GM23338 (cell line): ENCODE measurements around the gene GPR152. TPM values are rescaled to one million over a fixed set of nuclear protein-coding genes. Genes with fewer than 3 reads are reported as not detected.

Experiments
- ATAC-seq: fragments of 200-7000 bp; cut with Tn5 transposase; 3 replicates; pipeline ENCODE4 v1.9.1; 2020
- DNase-seq: peaks from one replicate; pipeline ENCODE4 v3.0.0-alpha.2; 2015; ENCODE audit warnings: low spot score
- H2AFZ ChIP-seq: fragments of 200-600 bp; sonication (generic); 2 replicates; pipeline ENCODE4 v1.8.0; 2016; ENCODE audit warnings: antibody characterized with exemption, mild to moderate bottlenecking, moderate library complexity
- H3F3A ChIP-seq: fragments of 200-600 bp; sonication (generic); replicated peaks from 2 replicates; pipeline ENCODE4 v1.8.0; 2017; ENCODE audit warnings: antibody characterized with exemption, mixed run types, low read depth
- H3K27ac ChIP-seq: fragments of 200-600 bp; sonication (generic); 2 replicates; pipeline ENCODE4 v1.6.1; 2016; ENCODE audit warnings: low read depth
- H3K27me3 ChIP-seq: fragments of 200-600 bp; sonication (generic); 2 replicates; pipeline ENCODE4 v1.8.0; 2016; ENCODE audit warnings: mild to moderate bottlenecking, mixed run types, moderate library complexity; ENCODE audit not compliant: insufficient read depth
- H3K36me3 ChIP-seq: fragments of 200-600 bp; sonication (generic); 2 replicates; pipeline ENCODE4 v1.8.0; 2016; ENCODE audit warnings: mild to moderate bottlenecking; ENCODE audit not compliant: insufficient read depth
- H3K4me1 ChIP-seq: fragments of 200-600 bp; sonication (generic); 2 replicates; pipeline ENCODE4 v1.8.0; 2016; ENCODE audit warnings: mild to moderate bottlenecking, moderate library complexity; ENCODE audit not compliant: insufficient read depth
- H3K4me2 ChIP-seq: fragments of 200-600 bp; sonication (generic); 2 replicates; pipeline ENCODE4 v1.7.1; 2017; ENCODE audit warnings: mixed run types
- H3K4me3 ChIP-seq: fragments of 200-600 bp; sonication (generic); 2 replicates; pipeline ENCODE4 v1.6.1; 2016; ENCODE audit warnings: mixed run types
- H3K79me2 ChIP-seq: fragments of 200-600 bp; sonication (generic); replicated peaks from 2 replicates; pipeline ENCODE4 v1.8.0; 2017; ENCODE audit warnings: mild to moderate bottlenecking; ENCODE audit not compliant: insufficient read depth
- H3K9me2 ChIP-seq: fragments of 200-600 bp; sonication (generic); 2 replicates; pipeline ENCODE4 v1.8.0; 2017; ENCODE audit not compliant: insufficient read depth
- H4K20me1 ChIP-seq: fragments of 200-600 bp; sonication (generic); replicated peaks from 2 replicates; pipeline ENCODE4 v1.8.0; 2017; ENCODE audit warnings: mild to moderate bottlenecking; ENCODE audit not compliant: insufficient read depth
- H3K27ac Mint-ChIP-seq: 2 replicates; pipeline ENCODE4 v1.8.0; 2020; ENCODE audit warnings: inconsistent platforms, mild to moderate bottlenecking, moderate library complexity, mixed read lengths
- H3K27me3 Mint-ChIP-seq: 3 replicates; pipeline ENCODE4 v1.8.0; 2022; ENCODE audit warnings: low read depth, mild to moderate bottlenecking, moderate library complexity, mixed read lengths, inconsistent platforms; ENCODE audit not compliant: insufficient read depth, poor library complexity
- H3K36me3 Mint-ChIP-seq: 3 replicates; pipeline ENCODE4 v1.8.0; 2021; ENCODE audit warnings: low read depth, mild to moderate bottlenecking, inconsistent platforms, moderate library complexity, mixed read lengths
- H3K4me1 Mint-ChIP-seq: 3 replicates; pipeline ENCODE4 v1.8.0; 2020; ENCODE audit warnings: mild to moderate bottlenecking, inconsistent platforms, mixed read lengths
- H3K4me3 Mint-ChIP-seq: 3 replicates; pipeline ENCODE4 v1.8.0; 2021; ENCODE audit warnings: moderate library complexity, mild to moderate bottlenecking, inconsistent platforms, mixed read lengths
- H3K9me3 Mint-ChIP-seq: 3 replicates; pipeline ENCODE4 v1.8.0; 2020; ENCODE audit warnings: moderate library complexity, mild to moderate bottlenecking, inconsistent platforms, mixed read lengths
- CREB1 ChIP-seq: fragments of 250-450 bp; sonication (Bioruptor Pico); IDR thresholded peaks from 2 replicates; pipeline ENCODE4 v1.5.0; 2020; ENCODE audit warnings: low read depth, mild to moderate bottlenecking, moderate library complexity
- ETS1 ChIP-seq: IDR thresholded peaks from 2 replicates; pipeline ENCODE4 v1.6.1; 2016; ENCODE audit warnings: antibody characterized with exemption
- EZH2phosphoT487 ChIP-seq: fragments of 200-600 bp; sonication (generic); IDR thresholded peaks from one replicate; pipeline ENCODE4 v1.8.1; 2018; ENCODE audit warnings: antibody characterized with exemption; ENCODE audit not compliant: unreplicated experiment
- POLR2AphosphoS5 ChIP-seq: IDR thresholded peaks from 2 replicates; pipeline ENCODE4 v1.6.1; 2016; ENCODE audit warnings: antibody characterized with exemption, low read depth
- ZNF114 ChIP-seq: fragments of 250-450 bp; sonication (Bioruptor Pico); IDR thresholded peaks from 2 replicates; pipeline ENCODE4 v1.5.0; 2020; ENCODE audit warnings: mild to moderate bottlenecking, moderate library complexity
- ZNF462 ChIP-seq: fragments of 250-450 bp; sonication (Bioruptor Pico); IDR thresholded peaks from 2 replicates; pipeline ENCODE4 v1.5.0; 2020; ENCODE audit warnings: mild to moderate bottlenecking, moderate library complexity
- polyA plus RNA-seq: library from polyadenylated mRNA; unstranded; fragments of >200 nt; fragmentation: Nextera tagmentation; extraction: Ambion mirVana; gene quantifications from 2 replicates; pipeline ENCODE4 v1.2.1, GENCODE V29; 2016
- total RNA-seq: library from RNA; depleted of rRNA; stranded (reverse); fragments of >200 nt; shearing (Covaris generic); gene quantifications from 2 replicates; pipeline ENCODE4 v1.2.3, GENCODE V29; 2014

Gene GPR152
- total and polyA plus RNA-seq, 2 experiments from 2014 or later: not detected

- no peak for TF ChIP-seq ZNF462
- TF ChIP-seq EZH2phosphoT487: no peak
- no peak for TF ChIP-seq CREB1 (CRISPR knock-in tag)
- no peak for TF ChIP-seq POLR2AphosphoS5
- no peak for TF ChIP-seq ZNF114 (CRISPR knock-in tag)
Measured at GRCh38 chr11:67418476-67419281, 33.9 kb downstream of the GPR152 start (continued).

GRCh38 chr11:67417425-67417824, 35.1 kb downstream of the GPR152 start:
- Histone ChIP-seq H3K36me3 (no peaks in the 10 kb centered on the region), H3K4me2 (no peak overlapping the region), H2AFZ (no peak overlapping the region), H3F3A (no peaks in the 10 kb centered on the region), H4K20me1 (no peaks in the 10 kb centered on the region), H3K79me2 (no peaks in the 10 kb centered on the region), H3K9me2 (no peaks in the 10 kb centered on the region), H3K27ac (no peak overlapping the region), H3K27me3 (peaks cover 16% of the 10 kb centered on the region; the same call in 1 of the 2 replicates), H3K4me1 (peaks cover 15% of the 10 kb centered on the region; the same call in 1 of the 2 replicates), H3K4me3 (no peak overlapping the region)
- no peak for DNase-seq
- Mint-ChIP-seq H3K27ac (no peak overlapping the region), H3K36me3 (no peaks in the 10 kb centered on the region), H3K9me3 (no peaks in the 10 kb centered on the region), H3K4me1 (peaks cover 13% of the 10 kb centered on the region), H3K27me3 (peaks cover 23% of the 10 kb centered on the region), H3K4me3 (no peak overlapping the region; the same call in 2 of the 3 replicates)
- ATAC-seq: no peak
- no peak for TF ChIP-seq ETS1
